Measurements from ENCODE around the gene VPS45.

DNA sequence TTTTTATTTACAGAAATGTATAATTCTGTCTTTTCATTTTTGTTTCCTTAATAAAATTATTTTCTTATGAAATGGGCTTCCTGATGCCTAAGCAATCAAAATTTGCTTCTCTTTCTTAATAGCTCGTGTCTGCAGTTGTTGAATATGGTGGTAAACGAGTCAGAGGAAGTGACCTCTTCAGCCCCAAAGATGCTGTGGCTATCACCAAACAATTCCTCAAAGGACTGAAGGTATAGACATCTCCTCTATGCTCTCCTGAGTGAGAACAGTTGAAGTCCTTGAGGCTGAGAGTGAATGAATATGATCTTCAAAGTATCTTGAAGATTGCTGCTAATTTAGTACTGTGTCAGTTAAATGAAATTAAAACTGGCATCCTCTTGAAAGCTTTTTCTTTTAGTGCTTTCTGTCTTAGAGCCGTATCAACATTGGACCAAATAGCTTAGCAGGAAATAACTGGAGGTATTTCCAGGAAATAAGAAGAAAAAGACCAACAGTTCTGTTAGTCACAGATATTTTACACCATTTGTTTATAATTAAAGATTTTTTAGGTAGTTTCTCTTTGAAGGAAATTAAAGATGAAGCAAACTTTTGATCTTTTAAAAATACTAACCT, 24.7 kb downstream of the VPS45 start:
- no peak for TF ChIP-seq POLR2A (IDR thresholded peaks at IDR 0.05)
- TF ChIP-seq, protein P1, sequence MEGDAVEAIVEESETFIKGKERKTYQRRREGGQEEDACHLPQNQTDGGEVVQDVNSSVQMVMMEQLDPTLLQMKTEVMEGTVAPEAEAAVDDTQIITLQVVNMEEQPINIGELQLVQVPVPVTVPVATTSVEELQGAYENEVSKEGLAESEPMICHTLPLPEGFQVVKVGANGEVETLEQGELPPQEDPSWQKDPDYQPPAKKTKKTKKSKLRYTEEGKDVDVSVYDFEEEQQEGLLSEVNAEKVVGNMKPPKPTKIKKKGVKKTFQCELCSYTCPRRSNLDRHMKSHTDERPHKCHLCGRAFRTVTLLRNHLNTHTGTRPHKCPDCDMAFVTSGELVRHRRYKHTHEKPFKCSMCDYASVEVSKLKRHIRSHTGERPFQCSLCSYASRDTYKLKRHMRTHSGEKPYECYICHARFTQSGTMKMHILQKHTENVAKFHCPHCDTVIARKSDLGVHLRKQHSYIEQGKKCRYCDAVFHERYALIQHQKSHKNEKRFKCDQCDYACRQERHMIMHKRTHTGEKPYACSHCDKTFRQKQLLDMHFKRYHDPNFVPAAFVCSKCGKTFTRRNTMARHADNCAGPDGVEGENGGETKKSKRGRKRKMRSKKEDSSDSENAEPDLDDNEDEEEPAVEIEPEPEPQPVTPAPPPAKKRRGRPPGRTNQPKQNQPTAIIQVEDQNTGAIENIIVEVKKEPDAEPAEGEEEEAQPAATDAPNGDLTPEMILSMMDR (IDR thresholded peaks at IDR 0.05) = no peak

Measured in right lobe of liver (tissue), 4 donors.